Measurements from ENCODE around the gene HECW1.
"Not testable (repeated sequence)": the region's sequence is repeated elsewhere in the genome, so short reads cannot be mapped to it uniquely, and the experiment has no call there.

HECW1 gene

GRCh38 chr7:43553999-43554398, 441.6 kb downstream of the HECW1 start:
- no peak for FAIRE-seq

GRCh38 chr7:43554423-43554822, 442.0 kb downstream of the HECW1 start:
- no peak for FAIRE-seq

- FAIRE-seq, result no peak
Measured at GRCh38 chr7:43557831-43558495, 445.5 kb downstream of the HECW1 start.

GRCh38 chr7:43559171-43559945, 446.9 kb downstream of the HECW1 start:
- FAIRE-seq, result no peak

- no peak for FAIRE-seq
Measured at GRCh38 chr7:43559946-43560335, 447.5 kb downstream of the HECW1 start.

- no peak for FAIRE-seq
Measured at GRCh38 chr7:43560742-43561330, 448.4 kb downstream of the HECW1 start.

GRCh38 chr7:43562383-43562782, 449.9 kb downstream of the HECW1 start:
- FAIRE-seq, result no peak

GRCh38 chr7:43565786-43566185, 453.3 kb downstream of the HECW1 start:
- no peak for FAIRE-seq

GRCh38 chr7:43568529-43568928, 456.1 kb downstream of the HECW1 start:
- FAIRE-seq, result no peak

GRCh38 chr7:43569424-43569823, 457.0 kb downstream of the HECW1 start:
- FAIRE-seq, result no peak

- FAIRE-seq, result no peak
Measured at GRCh38 chr7:43570688-43571365, 458.4 kb downstream of the HECW1 start.

- no peak for FAIRE-seq
Measured at GRCh38 chr7:43572516-43573049, 460.1 kb downstream of the HECW1 start.

- FAIRE-seq, result not testable (repeated sequence)
Measured at GRCh38 chr7:43573832-43574231, 461.4 kb downstream of the HECW1 start.

- no peak for FAIRE-seq
Measured at GRCh38 chr7:43575506-43575905, 463.1 kb downstream of the HECW1 start.

GRCh38 chr7:43576241-43576640, 463.8 kb downstream of the HECW1 start:
- FAIRE-seq, result no peak

GRCh38 chr7:43577485-43577951, 465.1 kb downstream of the HECW1 start:
- no peak for FAIRE-seq

- FAIRE-seq, result no peak
Measured at GRCh38 chr7:43582503-43583423, 470.3 kb downstream of the HECW1 start, which contains the start of gene STK17A. TSS of gene STK17A (plus strand) at chr7:43583108. CDS start at chr7:43583244, 136 bp downstream.

GRCh38 chr7:43583424-43584194, 471.2 kb downstream of the HECW1 start:
- no peak for FAIRE-seq

- no peak for FAIRE-seq
Measured at GRCh38 chr7:43584195-43584586, 471.7 kb downstream of the HECW1 start.

- FAIRE-seq, result not testable (repeated sequence)
Measured at GRCh38 chr7:43584733-43585132, 472.3 kb downstream of the HECW1 start.

- no peak for FAIRE-seq
Measured at GRCh38 chr7:43585562-43585961, 473.1 kb downstream of the HECW1 start.
